GM12875 (cell line): ENCODE measurements around the gene USP20.

Experiments used
- H3K4me3 ChIP-seq: one replicate; pipeline ENCODE4 v1.5.1; 2011; ENCODE audit warnings: low read depth, low read length, control low read depth
- TF ChIP-seq, protein P1 (sequence below): IDR thresholded peaks from 2 replicates; pipeline ENCODE4 v1.5.1; 2011; ENCODE audit warnings: low read depth, mild to moderate bottlenecking, control low read depth, inconsistent platforms, low read length, moderate library complexity, borderline replicate concordance; ENCODE audit not compliant: insufficient read depth

Gene USP20

DNA sequence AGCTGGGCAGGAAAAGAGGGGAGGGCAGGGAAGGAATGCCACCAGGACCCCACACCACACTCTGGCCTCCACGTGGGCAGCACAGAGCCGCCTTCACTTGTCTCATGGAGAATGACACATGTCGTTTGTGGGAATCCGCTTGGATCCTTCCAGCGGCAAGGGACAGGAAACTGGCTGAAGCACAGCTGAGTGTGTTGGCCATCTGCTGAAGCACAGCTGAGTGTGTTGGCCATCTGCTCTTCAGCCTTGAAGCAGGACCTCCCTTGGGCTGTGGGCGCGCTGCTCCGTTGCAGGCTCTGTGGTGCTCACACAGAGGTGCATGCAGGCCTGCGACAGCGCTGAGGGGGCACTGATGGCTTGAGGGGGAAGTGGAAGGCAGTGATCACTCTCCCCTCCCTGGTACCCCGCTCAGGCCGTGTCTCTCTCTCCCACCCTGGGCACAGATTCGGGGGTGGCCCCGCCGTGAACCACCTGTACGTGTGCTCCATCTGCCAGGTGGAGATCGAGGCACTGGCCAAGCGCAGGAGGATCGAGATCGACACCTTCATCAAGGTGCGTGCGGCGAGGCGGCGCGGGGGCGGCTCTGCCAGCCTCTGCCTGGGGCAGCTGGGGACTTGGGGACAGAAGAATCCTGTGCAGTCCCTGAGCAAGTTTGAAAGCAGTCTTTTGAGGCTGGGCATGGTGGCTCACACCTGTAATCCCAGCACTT, 40.6 kb downstream of the USP20 start:
- TF ChIP-seq, protein P1, sequence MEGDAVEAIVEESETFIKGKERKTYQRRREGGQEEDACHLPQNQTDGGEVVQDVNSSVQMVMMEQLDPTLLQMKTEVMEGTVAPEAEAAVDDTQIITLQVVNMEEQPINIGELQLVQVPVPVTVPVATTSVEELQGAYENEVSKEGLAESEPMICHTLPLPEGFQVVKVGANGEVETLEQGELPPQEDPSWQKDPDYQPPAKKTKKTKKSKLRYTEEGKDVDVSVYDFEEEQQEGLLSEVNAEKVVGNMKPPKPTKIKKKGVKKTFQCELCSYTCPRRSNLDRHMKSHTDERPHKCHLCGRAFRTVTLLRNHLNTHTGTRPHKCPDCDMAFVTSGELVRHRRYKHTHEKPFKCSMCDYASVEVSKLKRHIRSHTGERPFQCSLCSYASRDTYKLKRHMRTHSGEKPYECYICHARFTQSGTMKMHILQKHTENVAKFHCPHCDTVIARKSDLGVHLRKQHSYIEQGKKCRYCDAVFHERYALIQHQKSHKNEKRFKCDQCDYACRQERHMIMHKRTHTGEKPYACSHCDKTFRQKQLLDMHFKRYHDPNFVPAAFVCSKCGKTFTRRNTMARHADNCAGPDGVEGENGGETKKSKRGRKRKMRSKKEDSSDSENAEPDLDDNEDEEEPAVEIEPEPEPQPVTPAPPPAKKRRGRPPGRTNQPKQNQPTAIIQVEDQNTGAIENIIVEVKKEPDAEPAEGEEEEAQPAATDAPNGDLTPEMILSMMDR, result no peak
- H3K4me3 ChIP-seq, result no peak overlapping the region

- no peak overlapping the region for H3K4me3 ChIP-seq
- TF ChIP-seq, protein P1, result no peak
Measured at GRCh38 chr9:129876815-129877214, 41.6 kb downstream of the USP20 start.

DNA sequence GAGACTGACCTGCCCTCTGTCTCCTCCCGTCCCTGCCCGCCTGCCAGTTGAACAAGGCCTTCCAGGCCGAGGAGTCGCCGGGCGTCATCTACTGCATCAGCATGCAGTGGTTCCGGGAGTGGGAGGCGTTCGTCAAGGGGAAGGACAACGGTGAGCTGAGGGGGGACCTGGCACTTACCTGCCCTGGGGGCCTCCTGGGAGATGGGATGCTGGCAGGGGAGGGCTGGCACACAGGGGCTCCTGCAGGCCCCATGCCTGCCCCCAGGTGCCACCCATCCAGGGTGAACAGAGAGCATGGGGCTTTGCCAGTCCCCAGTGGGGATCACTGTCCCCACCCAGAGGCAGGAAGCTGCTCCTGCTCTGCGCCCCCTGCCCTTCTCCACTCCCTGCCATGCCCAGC, 43.0 kb downstream of the USP20 start:
- no peak overlapping the region for H3K4me3 ChIP-seq
- TF ChIP-seq, protein P1, result no peak

GRCh38 chr9:129879103-129879699, 43.9 kb downstream of the USP20 start:
- H3K4me3 ChIP-seq, result no peak overlapping the region
- TF ChIP-seq, protein P1, result no peak

GRCh38 chr9:129879991-129880653, 44.9 kb downstream of the USP20 start:
- TF ChIP-seq, protein P1, result no peak
- H3K4me3 ChIP-seq, result no peak overlapping the region

DNA sequence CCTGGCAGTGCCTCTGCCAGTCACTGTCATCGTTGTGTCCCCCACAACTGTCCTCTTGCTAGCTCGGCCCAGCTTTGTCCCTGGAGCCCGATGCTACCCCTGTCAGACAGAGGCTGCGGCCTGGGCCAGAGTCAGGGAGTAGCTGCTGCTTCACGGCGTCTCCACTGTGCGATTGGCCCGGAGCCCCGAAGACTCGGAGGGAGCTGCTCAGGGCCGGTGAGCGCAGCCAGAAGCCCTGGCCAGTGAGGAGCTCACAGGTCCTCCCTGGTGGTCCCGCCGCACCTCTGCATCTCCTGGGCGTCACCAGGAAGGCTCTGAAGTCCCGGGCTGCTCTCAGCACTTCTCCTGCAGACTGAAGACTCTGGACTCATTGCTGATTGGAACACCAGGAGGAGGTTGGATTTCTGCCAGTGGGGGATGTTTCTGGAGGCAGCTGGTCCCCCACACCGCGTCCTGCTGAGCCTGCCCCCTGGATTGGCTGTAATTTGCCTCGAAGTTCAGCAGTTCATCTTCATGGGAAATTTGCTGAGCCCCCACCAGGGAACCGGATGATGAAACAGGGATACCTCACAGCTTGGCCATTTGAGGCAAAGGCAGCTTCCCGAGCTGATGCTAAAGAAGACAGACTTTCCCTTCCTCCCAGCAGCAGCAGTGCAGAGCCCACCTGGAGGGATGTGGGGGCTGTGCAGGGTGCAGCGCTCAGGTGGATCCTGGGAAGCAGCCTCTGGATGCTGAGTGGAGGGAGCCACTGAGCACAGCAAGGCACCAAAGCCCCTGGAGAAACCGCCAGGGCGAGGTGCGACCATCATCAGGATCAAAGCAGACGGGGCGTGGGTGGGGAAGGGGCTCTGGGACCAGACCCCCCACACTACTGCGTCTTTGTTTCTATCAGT, 45.6 kb downstream of the USP20 start:
- TF ChIP-seq, protein P1, result no peak
- H3K4me3 ChIP-seq, result no peak overlapping the region
